Measurements from ENCODE around the gene TMEM171. TPM values are rescaled to one million over a fixed set of nuclear protein-coding genes. Genes with fewer than 3 reads are reported as not detected.
A peak's percentile ranks its signal among the peaks of the same experiment; 100 is the strongest.

The TMEM171 gene
- total and polyA plus RNA-seq, 2 of the 4 experiments (the other 2 are of a cell fraction), result 3.0 to 5.1 TPM

GRCh38 chr5:73154208-73155006 is 34.0 kb downstream of the TMEM171 start:
- dilution Hi-C loops (cut with HindIII; ENCODE audit: low sequenced_read_pairs, unreplicated experiment), result no loop called here
- no TSS peak for BruUV-seq (replicated peaks)
- no peak for ATAC-seq (ENCODE audit: low read depth)

More at GRCh38 chr5:73154208-73155006, 34.0 kb downstream of the TMEM171 start:
- no peak overlapping the region for H2BK120ac ChIP-seq (ENCODE audit: low read depth, low read length)
- no peak overlapping the region for H4K8ac ChIP-seq (ENCODE audit: low read depth in 2 of 2, low read length in 2 of 2)
- no peak overlapping the region for H2AFZ ChIP-seq (replicated peaks; ENCODE audit: low read length, poor library complexity)
- H4K91ac ChIP-seq (ENCODE audit: insufficient read depth, low read depth, low read length), result no peak overlapping the region
- POLR2A ChIA-PET (ENCODE audit: unreplicated experiment), result no interaction called here
- no peak for TF ChIP-seq ELK1 (IDR thresholded peaks at IDR 0.05; ENCODE audit: borderline replicate concordance, low read depth, low read length)
- TF ChIP-seq POLR2A (IDR thresholded peaks at IDR 0.05; ENCODE audit: low read depth, low read length), result no peak
- TF ChIP-seq RAD21 (IDR thresholded peaks at IDR 0.05; ENCODE audit: low read length), result no peak
- no peak for TF ChIP-seq USF2 (IDR thresholded peaks at IDR 0.05; ENCODE audit: low read depth, low read length)
- no peak for TF ChIP-seq SMC3 (IDR thresholded peaks at IDR 0.05; ENCODE audit: low read depth, low read length)
- no peak overlapping the region for H2BK20ac ChIP-seq (ENCODE audit: low read depth, low read length)
- H3K14ac ChIP-seq (replicated peaks; ENCODE audit: low read depth, low read length), result no peak overlapping the region
- no peak overlapping the region for H3K4me3 ChIP-seq (ENCODE audit: insufficient read depth, low read depth, low read length)
- H2AK5ac ChIP-seq (ENCODE audit: low read depth, low read length), result no peak overlapping the region
- no peak overlapping the region for H2AK9ac ChIP-seq (replicated peaks; ENCODE audit: low read depth, low read length, poor library complexity)
- H3K36me3 ChIP-seq (ENCODE audit: control insufficient read depth, insufficient read depth, low read length), result no peaks in the 10 kb centered on the region
- no peak overlapping the region for H3K9ac ChIP-seq (ENCODE audit: low read depth, low read length)
- intact Hi-C loops (cut with micrococcal nuclease) (no loop called here), in situ Hi-C loops (cut with MboI; ENCODE audit: low sequenced_read_pairs) (no loop called here)
- no peaks in the 10 kb centered on the region for H3K9me3 ChIP-seq (ENCODE audit: control insufficient read depth, insufficient read depth, low read length)
- no peak overlapping the region for H4K5ac ChIP-seq (ENCODE audit: low read depth, low read length)
- H4K20me1 ChIP-seq (ENCODE audit: insufficient read depth, low read length), result no peaks in the 10 kb centered on the region
- no peak overlapping the region for H3K4me2 ChIP-seq (ENCODE audit: low read depth, low read length)
- H3K27me3 ChIP-seq (ENCODE audit: control insufficient read depth, insufficient read depth, low read length), result peaks cover 1% of the 10 kb centered on the region; the same call in 1 of the 2 replicates
- CTCF ChIA-PET, result no interaction called here
- no peaks in the 10 kb centered on the region for H3K79me1 ChIP-seq (ENCODE audit: low read depth in 1 of 2, low read length in 2 of 2)
- peaks cover 3% of the 10 kb centered on the region; the same call in 1 of the 2 replicates for H3K4me1 ChIP-seq (ENCODE audit: control insufficient read depth, insufficient read depth, low read length)
- 0 out of 2 replicates have a peak, but pooled peaks cover 3% of the 10 kb centered on the region for H3K9me1 ChIP-seq (ENCODE audit: insufficient read depth, low read length)
- H3K4ac ChIP-seq (ENCODE audit: low read depth, low read length), result no peak overlapping the region
- H2BK15ac ChIP-seq (ENCODE audit: low read depth, low read length), result no peak overlapping the region
- no peak overlapping the region for H2BK5ac ChIP-seq (ENCODE audit: low read depth, low read length, poor library complexity, severe bottlenecking)
- peak; percentile 6 for DNase-seq
- no CpG with 5 or more reads among the region's 5 CpGs for WGBS, 2 experiments (ENCODE audit: extremely low coverage in 2 of 2, insufficient read length in 1 of 2)
- no peak overlapping the region for H3K27ac ChIP-seq (ENCODE audit: insufficient read depth, low read length)
- H3K56ac ChIP-seq (ENCODE audit: extremely low read depth, insufficient read depth, low read length), result no peak overlapping the region
- no peak overlapping the region for H3K18ac ChIP-seq (ENCODE audit: low read depth, low read length)
- H3K23ac ChIP-seq (ENCODE audit: low read depth, low read length), result no peak overlapping the region
